Cardiac septum (tissue), 1 donor: ENCODE measurements around the gene COL20A1. TPM values are rescaled to one million over a fixed set of nuclear protein-coding genes. Genes with fewer than 3 reads are reported as not detected.

Source experiments
- DNase-seq: peaks from one replicate; pipeline ENCODE4 v3.0.0-alpha.2; 2020; ENCODE audit warnings: low spot score
- intact Hi-C: fragments of 100-400 bp; cut with DNase I; formaldehyde crosslinking; loops from one replicate; pipeline ENCODE4 v1.14.0; 2022
- total RNA-seq: library from RNA; stranded (reverse); fragmentation: NEBNext Ultra II Directional; extraction: Animal tissue kit (Norgen Biotek cat#: 25700); gene quantifications from one replicate; pipeline ENCODE4 v1.2.1, GENCODE V29; 2021
- donor health status: DM: no; HTN: no; CAD: no.

The COL20A1 gene
- total RNA-seq, 1 donor from 2014 or later: 0.22 TPM

GRCh38 chr20:63274381-63275228 lies 18.4 kb upstream of the COL20A1 start:
- intact Hi-C loops: no loop called here
- no peak for DNase-seq

GRCh38 chr20:63275825-63276224 lies 17.2 kb upstream of the COL20A1 start:
- intact Hi-C loops: no loop called here
- no peak for DNase-seq

GRCh38 chr20:63276956-63277355 lies 16.0 kb upstream of the COL20A1 start:
- DNase-seq: no peak
- intact Hi-C loops: no loop called here

- intact Hi-C loops: no loop called here
- no peak for DNase-seq
Measured at GRCh38 chr20:63277466-63278272, 15.3 kb upstream of the COL20A1 start.

GRCh38 chr20:63278661-63279060 lies 14.3 kb upstream of the COL20A1 start:
- no peak for DNase-seq
- intact Hi-C loops: no loop called here

GRCh38 chr20:63279931-63280330 lies 13.1 kb upstream of the COL20A1 start:
- intact Hi-C loops: no loop called here
- no peak for DNase-seq

GRCh38 chr20:63280371-63280770 lies 12.6 kb upstream of the COL20A1 start:
- no peak for DNase-seq
- intact Hi-C loops: no loop called here

- intact Hi-C loops: no loop called here
- DNase-seq: no peak
Measured at GRCh38 chr20:63280929-63281545, 11.9 kb upstream of the COL20A1 start.

GRCh38 chr20:63281742-63282665 lies 11.0 kb upstream of the COL20A1 start:
- no peak for DNase-seq
- intact Hi-C loops: no loop called here

GRCh38 chr20:63282946-63283345 lies 10.0 kb upstream of the COL20A1 start:
- DNase-seq: no peak
- intact Hi-C loops: no loop called here

- DNase-seq: no peak
- intact Hi-C loops: no loop called here
Measured at GRCh38 chr20:63283397-63284082, 9.4 kb upstream of the COL20A1 start.

GRCh38 chr20:63284083-63284440 lies 8.9 kb upstream of the COL20A1 start:
- intact Hi-C loops: no loop called here
- DNase-seq: no peak

GRCh38 chr20:63284544-63284949 lies 8.4 kb upstream of the COL20A1 start:
- no peak for DNase-seq
- intact Hi-C loops: no loop called here

- intact Hi-C loops: no loop called here
- no peak for DNase-seq
Measured at GRCh38 chr20:63284981-63285524, 7.9 kb upstream of the COL20A1 start.

- intact Hi-C loops: no loop called here
- no peak for DNase-seq
Measured at GRCh38 chr20:63285636-63286615, 7.1 kb upstream of the COL20A1 start.

- no peak for DNase-seq
- intact Hi-C loops: no loop called here
Measured at GRCh38 chr20:63286781-63287696, 5.9 kb upstream of the COL20A1 start.
